Measurements from ENCODE around the gene ATXN7L1. TPM values are rescaled to one million over a fixed set of nuclear protein-coding genes. Genes with fewer than 3 reads are reported as not detected.

ATXN7L1 gene, protein sequence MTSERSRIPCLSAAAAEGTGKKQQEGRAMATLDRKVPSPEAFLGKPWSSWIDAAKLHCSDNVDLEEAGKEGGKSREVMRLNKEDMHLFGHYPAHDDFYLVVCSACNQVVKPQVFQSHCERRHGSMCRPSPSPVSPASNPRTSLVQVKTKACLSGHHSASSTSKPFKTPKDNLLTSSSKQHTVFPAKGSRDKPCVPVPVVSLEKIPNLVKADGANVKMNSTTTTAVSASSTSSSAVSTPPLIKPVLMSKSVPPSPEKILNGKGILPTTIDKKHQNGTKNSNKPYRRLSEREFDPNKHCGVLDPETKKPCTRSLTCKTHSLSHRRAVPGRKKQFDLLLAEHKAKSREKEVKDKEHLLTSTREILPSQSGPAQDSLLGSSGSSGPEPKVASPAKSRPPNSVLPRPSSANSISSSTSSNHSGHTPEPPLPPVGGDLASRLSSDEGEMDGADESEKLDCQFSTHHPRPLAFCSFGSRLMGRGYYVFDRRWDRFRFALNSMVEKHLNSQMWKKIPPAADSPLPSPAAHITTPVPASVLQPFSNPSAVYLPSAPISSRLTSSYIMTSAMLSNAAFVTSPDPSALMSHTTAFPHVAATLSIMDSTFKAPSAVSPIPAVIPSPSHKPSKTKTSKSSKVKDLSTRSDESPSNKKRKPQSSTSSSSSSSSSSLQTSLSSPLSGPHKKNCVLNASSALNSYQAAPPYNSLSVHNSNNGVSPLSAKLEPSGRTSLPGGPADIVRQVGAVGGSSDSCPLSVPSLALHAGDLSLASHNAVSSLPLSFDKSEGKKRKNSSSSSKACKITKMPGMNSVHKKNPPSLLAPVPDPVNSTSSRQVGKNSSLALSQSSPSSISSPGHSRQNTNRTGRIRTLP
- 1.4 TPM for polyA plus RNA-seq (2012; ENCODE audit: missing spikeins)

DNA sequence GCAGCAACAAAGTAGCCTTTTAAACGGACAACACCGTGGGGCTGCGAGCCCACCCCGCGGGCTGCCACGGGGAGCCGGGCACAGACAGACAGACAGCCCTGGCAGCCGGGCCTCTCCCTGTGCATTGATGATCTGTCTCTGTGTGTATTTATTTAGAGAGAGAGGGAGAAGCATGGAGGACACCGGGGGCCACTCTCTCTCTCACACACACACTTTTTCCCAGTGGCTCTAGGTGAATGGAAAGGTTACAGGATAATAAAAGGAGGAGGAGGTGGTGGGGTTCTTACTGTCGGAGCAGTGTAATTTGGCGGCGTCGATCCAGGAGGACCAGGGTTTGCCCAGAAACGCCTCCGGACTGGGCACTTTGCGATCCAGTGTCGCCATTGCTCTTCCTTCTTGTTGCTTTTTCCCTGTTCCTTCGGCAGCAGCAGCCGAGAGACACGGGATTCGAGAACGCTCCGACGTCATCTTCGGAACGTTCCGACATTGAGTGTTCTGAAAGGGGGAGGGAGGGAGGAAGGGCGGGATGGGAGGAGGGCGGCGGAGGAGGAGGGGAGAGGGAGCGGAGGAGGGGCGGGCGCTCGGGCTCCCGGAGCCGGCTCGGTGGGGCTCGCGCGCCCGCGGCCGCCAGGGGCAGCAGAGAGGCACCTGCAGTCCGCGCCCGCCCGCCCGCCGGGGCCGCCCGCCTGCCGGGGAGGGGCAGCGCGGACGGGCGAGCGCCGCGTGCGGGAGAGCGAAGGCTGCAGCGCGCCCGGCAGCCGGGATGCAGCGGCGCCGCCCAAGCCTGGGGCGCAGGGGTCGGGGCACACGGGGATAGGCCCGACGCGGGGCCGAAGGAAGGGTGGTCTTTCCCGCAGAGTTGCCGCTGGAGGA, at the start of gene ATXN7L1:
Gene ATXN7L1 (minus strand): TSS at position 509 of the 873 bp plus-strand sequence. CDS start 41 bp downstream, at position 468.
- TF ChIP-seq POLR2A (IDR thresholded peaks at IDR 0.05; ENCODE audit: low read depth, low read length) (no peak), POLR2AphosphoS5 (IDR thresholded peaks at IDR 0.05; ENCODE audit: low read depth, low read length) (no peak), TAF1 (IDR thresholded peaks at IDR 0.05; ENCODE audit: borderline replicate concordance, low read depth, low read length) (no peak)
- FAIRE-seq, result no peak
- peak; percentile 73 for DNase-seq (ENCODE audit: insufficient read length)

DNA sequence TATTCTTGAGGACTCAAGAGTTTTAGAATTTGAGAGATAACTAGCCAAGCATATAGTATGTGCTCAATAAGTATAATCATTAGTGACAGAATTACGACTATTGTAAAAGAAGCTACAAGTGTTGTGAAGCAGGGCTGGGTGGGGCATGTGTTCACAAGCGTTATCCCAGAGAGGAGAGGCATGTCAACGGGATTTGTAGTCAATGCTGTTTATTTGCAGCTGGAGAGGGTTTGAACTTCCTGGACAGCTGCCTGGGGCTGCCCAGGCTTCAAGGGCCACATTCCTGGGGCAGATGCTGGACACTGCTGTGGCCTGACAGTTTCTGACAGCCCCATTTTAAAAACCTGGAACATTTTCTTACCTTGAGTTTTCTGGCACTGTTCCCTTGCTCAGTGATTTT, 49.7 kb upstream of the ATXN7L1 start:
- DNase-seq (ENCODE audit: insufficient read length) (no peak), FAIRE-seq (no peak)
- no peak for TF ChIP-seq POLR2A (IDR thresholded peaks at IDR 0.05; ENCODE audit: low read depth, low read length)
- no peak for TF ChIP-seq POLR2AphosphoS5 (IDR thresholded peaks at IDR 0.05; ENCODE audit: low read depth, low read length)
- TF ChIP-seq TAF1 (IDR thresholded peaks at IDR 0.05; ENCODE audit: borderline replicate concordance, low read depth, low read length), result no peak

DNA sequence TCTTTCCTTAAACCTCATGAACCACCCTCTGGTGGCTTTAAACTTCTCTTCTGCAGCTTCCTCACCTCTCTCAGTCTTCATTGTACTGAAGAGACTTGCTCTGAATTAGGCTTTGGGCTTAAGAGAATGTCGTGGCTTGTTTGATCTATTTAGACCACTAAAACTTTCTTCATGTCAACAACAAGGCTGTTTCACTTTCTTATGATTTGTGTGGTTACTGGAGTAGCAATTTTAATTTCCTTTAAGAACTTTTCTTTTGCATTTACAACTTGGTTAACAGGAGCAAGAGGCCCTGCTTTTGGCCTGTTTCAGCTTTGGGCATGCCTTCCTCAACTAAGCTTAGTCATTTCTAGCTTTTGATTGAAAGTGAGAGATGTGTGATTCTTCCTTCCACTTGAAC, 48.5 kb upstream of the ATXN7L1 start:
- no peak for FAIRE-seq

DNA sequence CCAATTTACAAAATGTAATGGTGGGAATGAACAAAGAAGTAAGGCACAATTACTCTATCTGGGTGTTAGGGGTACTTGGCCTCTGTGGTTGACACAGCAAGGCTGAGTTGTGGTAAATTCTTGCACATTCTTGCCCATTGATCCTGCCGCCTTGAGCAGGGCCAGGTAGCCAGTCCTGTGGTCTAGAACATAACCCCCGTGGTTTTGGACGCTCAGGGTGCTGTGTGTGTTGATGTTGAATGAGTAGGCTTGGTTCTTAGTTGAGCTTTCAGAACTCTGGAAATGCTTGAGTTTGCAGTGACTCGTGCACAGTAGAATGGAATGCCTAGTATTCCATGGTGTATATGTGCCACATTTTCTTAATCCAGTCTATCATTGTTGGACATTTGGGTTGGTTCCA, 44.4 kb upstream of the ATXN7L1 start:
- TF ChIP-seq POLR2AphosphoS5 (IDR thresholded peaks at IDR 0.05; ENCODE audit: low read depth, low read length) (no peak), POLR2A (IDR thresholded peaks at IDR 0.05; ENCODE audit: low read depth, low read length) (no peak), TAF1 (IDR thresholded peaks at IDR 0.05; ENCODE audit: borderline replicate concordance, low read depth, low read length) (no peak)

More for the DNA sequence above, 48.5 kb upstream of the ATXN7L1 start:
- TF ChIP-seq POLR2AphosphoS5 (IDR thresholded peaks at IDR 0.05; ENCODE audit: low read depth, low read length) (no peak), POLR2A (IDR thresholded peaks at IDR 0.05; ENCODE audit: low read depth, low read length) (no peak), TAF1 (IDR thresholded peaks at IDR 0.05; ENCODE audit: borderline replicate concordance, low read depth, low read length) (no peak)
- DNase-seq (ENCODE audit: insufficient read length), result no peak

DNA sequence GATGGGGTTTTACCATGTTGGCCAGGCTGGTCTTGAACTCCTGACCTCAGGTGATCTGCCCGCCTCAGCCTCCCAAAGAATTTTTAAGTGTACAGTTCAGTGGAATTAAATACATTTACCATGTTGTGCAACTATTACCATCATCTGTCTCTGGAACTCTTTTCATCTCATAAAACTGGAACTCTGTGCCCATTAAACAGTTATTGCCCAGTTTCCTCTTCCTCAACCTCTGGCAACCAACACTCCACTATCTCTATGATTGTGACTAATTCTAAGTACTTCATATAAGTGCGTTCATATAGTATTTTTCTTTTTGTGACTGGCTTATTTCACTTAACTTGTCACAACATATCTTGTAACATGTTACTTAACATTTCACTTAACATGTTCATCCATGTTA, 41.3 kb upstream of the ATXN7L1 start:
- no peak for DNase-seq (ENCODE audit: insufficient read length)
- no peak for FAIRE-seq
- TF ChIP-seq POLR2AphosphoS5 (IDR thresholded peaks at IDR 0.05; ENCODE audit: low read depth, low read length) (no peak), TAF1 (IDR thresholded peaks at IDR 0.05; ENCODE audit: borderline replicate concordance, low read depth, low read length) (no peak), POLR2A (IDR thresholded peaks at IDR 0.05; ENCODE audit: low read depth, low read length) (no peak)

More for the DNA sequence above, 44.4 kb upstream of the ATXN7L1 start:
- FAIRE-seq (no peak), DNase-seq (ENCODE audit: insufficient read length) (no peak)

DNA sequence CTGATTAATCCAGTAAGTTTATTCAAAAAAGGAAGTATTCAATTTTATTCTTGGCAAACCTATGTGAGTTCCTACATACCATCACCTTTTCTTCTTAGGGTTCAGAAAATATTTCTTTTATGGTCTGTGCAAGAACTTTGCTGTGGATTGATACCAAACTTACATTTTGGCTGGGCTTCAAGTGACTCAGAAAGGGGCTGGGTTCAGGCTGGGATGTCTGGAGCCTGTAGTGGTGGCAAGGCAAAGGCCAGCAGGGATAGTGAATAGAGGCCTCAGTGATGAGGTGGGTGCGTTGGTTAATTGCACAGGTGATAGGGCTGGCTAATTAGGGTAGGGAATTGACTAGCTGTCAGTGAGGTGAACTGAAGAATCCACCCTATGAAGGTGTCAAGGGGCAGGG, 40.2 kb upstream of the ATXN7L1 start:
- no peak for DNase-seq (ENCODE audit: insufficient read length)
- no peak for FAIRE-seq
- TF ChIP-seq POLR2AphosphoS5 (IDR thresholded peaks at IDR 0.05; ENCODE audit: low read depth, low read length) (no peak), TAF1 (IDR thresholded peaks at IDR 0.05; ENCODE audit: borderline replicate concordance, low read depth, low read length) (no peak), POLR2A (IDR thresholded peaks at IDR 0.05; ENCODE audit: low read depth, low read length) (no peak)

DNA sequence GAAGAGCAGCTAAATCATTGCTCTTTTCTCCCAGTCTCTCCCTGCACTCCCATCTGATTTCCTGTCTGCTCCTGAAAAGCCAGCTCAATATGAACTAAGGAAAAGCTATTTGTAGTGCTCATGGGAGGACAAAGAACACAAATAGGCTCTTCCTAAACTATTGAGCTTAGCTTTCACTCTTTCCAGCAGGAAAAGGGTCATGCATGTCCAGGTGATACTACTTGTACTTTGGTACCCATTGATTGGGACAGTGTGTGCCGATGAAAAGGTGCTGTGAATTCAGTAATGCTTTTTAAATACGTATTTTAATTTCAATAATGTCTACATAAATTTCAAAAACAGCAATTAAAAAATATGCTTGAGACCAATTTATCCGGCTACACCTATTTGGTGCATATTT, 37.5 kb upstream of the ATXN7L1 start:
- TF ChIP-seq POLR2AphosphoS5 (IDR thresholded peaks at IDR 0.05; ENCODE audit: low read depth, low read length) (no peak), POLR2A (IDR thresholded peaks at IDR 0.05; ENCODE audit: low read depth, low read length) (no peak), TAF1 (IDR thresholded peaks at IDR 0.05; ENCODE audit: borderline replicate concordance, low read depth, low read length) (no peak)
- no peak for DNase-seq (ENCODE audit: insufficient read length)
- no peak for FAIRE-seq

DNA sequence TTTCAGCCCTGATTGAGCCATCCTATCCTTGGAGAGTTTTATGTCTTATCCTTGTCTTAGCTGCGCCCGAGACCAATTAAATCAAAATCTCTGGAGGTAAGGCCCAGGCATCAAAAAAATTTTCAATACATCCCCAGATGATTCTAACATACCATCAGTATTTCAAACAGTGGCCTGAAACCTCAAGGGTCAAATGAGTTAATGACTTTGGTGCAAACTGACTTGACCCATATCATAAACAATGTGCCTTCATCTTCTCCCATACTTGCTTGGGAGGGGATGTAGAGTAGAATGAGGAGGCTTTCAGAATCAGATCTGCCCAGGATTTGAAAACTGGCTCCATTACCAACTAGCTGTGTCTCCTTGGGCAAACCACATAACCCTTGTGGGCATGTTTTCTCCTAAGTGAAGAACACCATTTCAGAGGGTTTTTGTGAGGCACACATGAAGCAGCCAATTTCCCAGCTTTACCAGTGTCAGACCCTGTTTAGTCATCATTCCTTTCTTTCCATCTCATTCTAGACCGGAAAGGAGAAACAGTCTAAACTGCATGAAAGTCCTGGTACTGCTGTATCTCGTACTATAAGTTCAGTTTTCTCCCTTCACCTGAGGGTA, 35.7 kb upstream of the ATXN7L1 start:
- FAIRE-seq (no peak), DNase-seq (ENCODE audit: insufficient read length) (no peak)
- TF ChIP-seq POLR2AphosphoS5 (IDR thresholded peaks at IDR 0.05; ENCODE audit: low read depth, low read length) (no peak), TAF1 (IDR thresholded peaks at IDR 0.05; ENCODE audit: borderline replicate concordance, low read depth, low read length) (no peak), POLR2A (IDR thresholded peaks at IDR 0.05; ENCODE audit: low read depth, low read length) (no peak)

DNA sequence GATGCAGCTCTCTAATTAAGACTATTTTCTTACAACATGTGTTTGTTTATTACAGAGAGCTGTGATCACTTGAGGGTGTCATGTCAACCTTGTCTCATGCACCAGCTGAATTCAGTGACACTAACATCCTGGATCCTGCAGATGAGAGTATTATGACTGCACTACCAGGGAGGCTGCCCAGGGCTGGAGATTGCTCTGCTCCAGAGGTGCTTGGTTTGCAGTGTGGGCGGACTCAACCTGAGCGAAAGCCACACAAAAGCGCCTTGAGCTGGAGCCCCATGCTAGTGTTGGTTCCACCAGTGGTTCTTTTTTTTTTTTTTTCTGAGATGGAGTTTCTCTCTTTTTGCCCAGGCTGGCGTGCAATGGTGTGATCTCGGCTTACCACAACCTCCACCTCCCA, 33.8 kb upstream of the ATXN7L1 start:
- FAIRE-seq, result no peak
- TF ChIP-seq POLR2A (IDR thresholded peaks at IDR 0.05; ENCODE audit: low read depth, low read length) (no peak), POLR2AphosphoS5 (IDR thresholded peaks at IDR 0.05; ENCODE audit: low read depth, low read length) (no peak), TAF1 (IDR thresholded peaks at IDR 0.05; ENCODE audit: borderline replicate concordance, low read depth, low read length) (no peak)
- DNase-seq (ENCODE audit: insufficient read length), result no peak

DNA sequence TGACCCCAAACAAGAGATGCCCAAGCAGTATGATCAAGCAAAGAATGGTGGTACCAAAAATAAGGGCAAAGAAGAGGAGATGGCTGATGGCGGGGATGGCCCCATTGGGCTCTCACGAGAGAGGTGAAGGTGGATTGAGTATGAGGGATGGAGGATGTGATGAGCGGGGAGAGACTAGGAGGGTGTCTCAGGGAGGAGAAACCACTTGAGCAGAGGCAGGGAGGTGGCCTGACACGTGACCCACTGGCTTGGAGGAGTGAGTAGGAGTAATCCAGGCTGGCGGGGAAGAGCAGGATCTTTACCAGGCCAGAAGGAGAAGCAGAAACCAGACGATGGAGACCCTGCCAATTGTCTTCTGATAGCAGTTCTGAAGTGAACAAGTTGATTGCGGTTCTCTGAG, 33.3 kb upstream of the ATXN7L1 start:
- TF ChIP-seq POLR2A (IDR thresholded peaks at IDR 0.05; ENCODE audit: low read depth, low read length), result no peak
- no peak for TF ChIP-seq TAF1 (IDR thresholded peaks at IDR 0.05; ENCODE audit: borderline replicate concordance, low read depth, low read length)
- no peak for TF ChIP-seq POLR2AphosphoS5 (IDR thresholded peaks at IDR 0.05; ENCODE audit: low read depth, low read length)
- DNase-seq (ENCODE audit: insufficient read length) (no peak), FAIRE-seq (no peak)
